HG02938 (cell line): ENCODE data around the gene SHISA8.

Experiments
- ATAC-seq: cut with Tn5 transposase; IDR thresholded peaks from one replicate; pipeline ENCODE4 v1.9.1; 2021; ENCODE audit warnings: mild to moderate bottlenecking, moderate library complexity; ENCODE audit not compliant: unreplicated experiment

SHISA8 gene

GRCh38 chr22:41915786-41916493, 1.1 kb upstream of the SHISA8 start:
- no peak for ATAC-seq

GRCh38 chr22:41914611-41915034, 251 bp downstream of the SHISA8 start:
- no peak for ATAC-seq

GRCh38 chr22:41913842-41914534, 886 bp downstream of the SHISA8 start:
- no peak for ATAC-seq

- ATAC-seq = no peak
Observed at GRCh38 chr22:41913040-41913719, 1.7 kb downstream of the SHISA8 start.

- ATAC-seq = no peak
Observed at GRCh38 chr22:41912338-41913039, 2.4 kb downstream of the SHISA8 start.

GRCh38 chr22:41911001-41911611, 3.8 kb downstream of the SHISA8 start:
- ATAC-seq = no peak

GRCh38 chr22:41910050-41911000, 4.5 kb downstream of the SHISA8 start:
- ATAC-seq = no peak

- no peak for ATAC-seq
Observed at GRCh38 chr22:41909310-41910049, 5.4 kb downstream of the SHISA8 start.

GRCh38 chr22:41908411-41909309, 6.2 kb downstream of the SHISA8 start:
- no peak for ATAC-seq

GRCh38 chr22:41907436-41908401, 7.2 kb downstream of the SHISA8 start:
- no peak for ATAC-seq

- no peak for ATAC-seq
Observed at GRCh38 chr22:41906822-41907221, 8.1 kb downstream of the SHISA8 start.

- ATAC-seq = no peak
Observed at GRCh38 chr22:41905411-41906202, 9.3 kb downstream of the SHISA8 start.

GRCh38 chr22:41904450-41905410, 10.1 kb downstream of the SHISA8 start:
- no peak for ATAC-seq

- no peak for ATAC-seq
Observed at GRCh38 chr22:41902932-41903421, 11.9 kb downstream of the SHISA8 start.

GRCh38 chr22:41902016-41902415, 12.9 kb downstream of the SHISA8 start:
- no peak for ATAC-seq
